Peyer's patch (tissue), 4 donors: ENCODE data around the gene EPHB1. TPM values are rescaled to one million over a fixed set of nuclear protein-coding genes. Genes with fewer than 3 reads are reported as not detected.

Source experiments
- DNase-seq, 3 donors: peaks; one replicate each; pipeline ENCODE4 v3.0.0-alpha.2; 2017 to 2019
- H3K27ac ChIP-seq, 4 donors: fragments of 200-600 bp; sonication (generic); one replicate each; pipeline ENCODE4 v1.5.1; 2016 to 2019
- H3K27me3 ChIP-seq, 2 donors: fragments of 200-600 bp; sonication (generic); one replicate each; pipeline ENCODE4 v1.5.1; 2019
- H3K36me3 ChIP-seq, 3 donors: fragments of 200-600 bp; sonication (generic); one replicate each; pipeline ENCODE4 v1.5.1; 2016 to 2019
- H3K4me1 ChIP-seq, 4 donors: fragments of 200-600 bp; sonication (generic); one replicate each; pipeline ENCODE4 v1.5.1; 2016 to 2019
- H3K4me3 ChIP-seq, 4 donors: fragments of 200-600 bp; sonication (generic); 1 replicate in 3 of 4; 2 replicates in 1 of 4; pipeline ENCODE4 v1.5.1; 2016 to 2019; ENCODE audit warnings: mild to moderate bottlenecking in 1 of 4
- H3K9me3 ChIP-seq, 4 donors: fragments of 200-600 bp; sonication (generic); one replicate each; pipeline ENCODE4 v1.5.1; 2016 to 2019; ENCODE audit warnings: mild to moderate bottlenecking in 1 of 4
- CTCF ChIP-seq, 6 experiments: fragments of 450-650 bp in 4 of 6; fragments of 200-600 bp in 2 of 6; sonication (generic) in 1 of 6; IDR thresholded peaks; one replicate each; pipeline ENCODE4 v1.5.1; 2017 to 2019; ENCODE audit warnings: antibody characterized with exemption in 6 of 6, mild to moderate bottlenecking in 3 of 6, moderate library complexity in 1 of 6
- POLR2A ChIP-seq, 2 donors: fragments of 450-650 bp; IDR thresholded peaks; one replicate each; pipeline ENCODE4 v1.5.1; 2017; ENCODE audit warnings: antibody characterized with exemption in 2 of 2, mild to moderate bottlenecking in 2 of 2, moderate library complexity in 2 of 2
- total RNA-seq, 4 donors: library from RNA; depleted of rRNA; stranded (reverse); fragments of >200 nt; gene quantifications; one replicate each; pipeline ENCODE4 v1.1.0, GENCODE V29; 2016

Gene EPHB1
- total RNA-seq, 4 donors from 2014 or later = 0.18 to 3.2 (median 0.68) TPM

- TF ChIP-seq POLR2A (IDR thresholded peaks at IDR 0.05) (no peak), CTCF (IDR thresholded peaks at IDR 0.05) (no peak)
Observed at GRCh38 chr3:134752761-134753461, 42.1 kb upstream of the EPHB1 start.

GRCh38 chr3:134753999-134754742 lies 40.9 kb upstream of the EPHB1 start:
- Histone ChIP-seq H3K27ac (no peak overlapping the region), H3K9me3 (no peaks in the 10 kb centered on the region), H3K27me3 (no peaks in the 10 kb centered on the region), H3K4me1 (no peaks in the 10 kb centered on the region), H3K4me3 (no peak overlapping the region), H3K36me3 (no peaks in the 10 kb centered on the region)
- TF ChIP-seq POLR2A (IDR thresholded peaks at IDR 0.05) = no peak
- no peak for TF ChIP-seq CTCF (IDR thresholded peaks at IDR 0.05)
- no peak for DNase-seq

More at GRCh38 chr3:134752761-134753461, 42.1 kb upstream of the EPHB1 start:
- H3K36me3 ChIP-seq = no peaks in the 10 kb centered on the region
- no peak overlapping the region for H3K4me3 ChIP-seq
- H3K27me3 ChIP-seq = no peaks in the 10 kb centered on the region
- no peaks in the 10 kb centered on the region for H3K4me1 ChIP-seq
- H3K27ac ChIP-seq = no peak overlapping the region
- no peaks in the 10 kb centered on the region for H3K9me3 ChIP-seq
- DNase-seq = no peak

- Histone ChIP-seq H3K4me1 (no peaks in the 10 kb centered on the region), H3K27me3 (no peaks in the 10 kb centered on the region), H3K27ac (no peak overlapping the region), H3K4me3 (no peak overlapping the region), H3K9me3 (no peaks in the 10 kb centered on the region), H3K36me3 (no peaks in the 10 kb centered on the region)
- TF ChIP-seq POLR2A (IDR thresholded peaks at IDR 0.05) (no peak), CTCF (IDR thresholded peaks at IDR 0.05) (peak in 4 of 6 experiments; percentile 34 to 50 (median 46))
- DNase-seq = peak in 2 of 3 donors; percentile 57 to 60
Observed at GRCh38 chr3:134754768-134755559, 40.1 kb upstream of the EPHB1 start.

- H3K36me3 ChIP-seq = no peaks in the 10 kb centered on the region
- H3K27me3 ChIP-seq = no peaks in the 10 kb centered on the region
- H3K4me1 ChIP-seq = no peaks in the 10 kb centered on the region
- no peak overlapping the region for H3K4me3 ChIP-seq
- no peaks in the 10 kb centered on the region for H3K9me3 ChIP-seq
- no peak overlapping the region for H3K27ac ChIP-seq
- TF ChIP-seq POLR2A (IDR thresholded peaks at IDR 0.05) (no peak), CTCF (IDR thresholded peaks at IDR 0.05) (no peak)
- no peak for DNase-seq
Observed at GRCh38 chr3:134755821-134756220, 39.2 kb upstream of the EPHB1 start.

- H3K27me3 ChIP-seq = no peaks in the 10 kb centered on the region
- H3K36me3 ChIP-seq = no peaks in the 10 kb centered on the region
- H3K27ac ChIP-seq = no peak overlapping the region
- DNase-seq = no peak
- no peaks in the 10 kb centered on the region for H3K4me1 ChIP-seq
- TF ChIP-seq CTCF (IDR thresholded peaks at IDR 0.05) = no peak
- TF ChIP-seq POLR2A (IDR thresholded peaks at IDR 0.05) = no peak
- no peak overlapping the region for H3K4me3 ChIP-seq
- no peaks in the 10 kb centered on the region for H3K9me3 ChIP-seq
Observed at GRCh38 chr3:134757549-134758069, 37.5 kb upstream of the EPHB1 start.
